GM12878 (cell line): Measurements from ENCODE around the gene SLC6A16. TPM values are rescaled to one million over a fixed set of nuclear protein-coding genes. Genes with fewer than 3 reads are reported as not detected.
A peak's percentile ranks its signal among the peaks of the same experiment; 100 is the strongest.

Experiments
- ATAC-seq: fragments of 200-7000 bp; cut with Tn5 transposase; 3 replicates; pipeline ENCODE4 v1.9.1; 2020; ENCODE audit warnings: mild to moderate bottlenecking, moderate library complexity
- Bru-seq: library from RNA; stranded (reverse); fragments of 400-500 nt; gene quantifications from one replicate; lab custom pipeline; 2021; lab: Mats Ljungman, UMichigan
- BruChase-seq, 2 experiments: library from RNA; stranded (reverse); fragments of 400-500 nt; gene quantifications; one replicate each; lab custom pipeline; 2021; lab: Mats Ljungman, UMichigan
- BruUV-seq: library from RNA; stranded (reverse); fragments of 400-500 nt; replicated peaks from 2 replicates; lab custom pipeline; 2021; lab: Mats Ljungman, UMichigan
- CTCF ChIA-PET: fragments of 300-600 bp; sonication (Branson Sonifier 250); formaldehyde crosslinking; extraction: SDS; loops from one replicate; lab custom pipeline; 2021; ENCODE audit warnings: inconsistent platforms; lab: Yijun Ruan, JAX
- POLR2A ChIA-PET: fragments of 350-600 bp; formaldehyde crosslinking; extraction: SDS; loops from one replicate; lab custom pipeline; 2021; ENCODE audit warnings: inconsistent platforms; lab: Charles Lee
- RAD21 ChIA-PET: fragments of 300-600 bp; sonication (Branson Sonifier 250); formaldehyde crosslinking; loops from one replicate; lab custom pipeline; 2023; ENCODE audit warnings: antibody characterized with exemption; ENCODE audit not compliant: unreplicated experiment; lab: Charles Lee
- SMC1A ChIA-PET: fragments of 300-600 bp; sonication (Branson Sonifier 250); formaldehyde crosslinking; loops from one replicate; lab custom pipeline; 2023; ENCODE audit not compliant: unreplicated experiment, uncharacterized antibody; lab: Charles Lee
- DNase-seq: peaks from one replicate; pipeline ENCODE4 v3.0.0-alpha.2; 2011; ENCODE audit warnings: low read depth, low spot score
- FAIRE-seq: peaks from 3 replicates; lab custom pipeline; 2011; peaks lifted over from hg19 to GRCh38; lab: Jason Lieb, UNC
- H2AFZ ChIP-seq: 2 replicates; pipeline ENCODE4 v1.6.0; 2011; ENCODE audit warnings: low read depth, low read length, control low read depth; ENCODE audit not compliant: control insufficient read depth
- H3K27ac ChIP-seq: 2 replicates; pipeline ENCODE4 v1.5.1; 2011; ENCODE audit warnings: control low read depth; ENCODE audit not compliant: control insufficient read depth, insufficient read depth
- H3K27me3 ChIP-seq, 2 experiments: replicated peaks in 1 of 2; 2 replicates each; pipeline versions ENCODE4 v1.6.0 to v1.6.1; 2011; ENCODE audit warnings: low read length in 1 of 2; ENCODE audit not compliant: control insufficient read depth in 2 of 2, insufficient read depth in 2 of 2
- H3K36me3 ChIP-seq, 2 experiments: 2 replicates each; pipeline ENCODE4 v1.5.1; 2011; ENCODE audit warnings: low read length in 1 of 2; ENCODE audit not compliant: control insufficient read depth in 2 of 2, insufficient read depth in 2 of 2
- H3K4me1 ChIP-seq: 2 replicates; pipeline ENCODE4 v1.6.1; 2011; ENCODE audit warnings: mild to moderate bottlenecking, low read length, moderate library complexity, mixed read lengths; ENCODE audit not compliant: control insufficient read depth, insufficient read depth
- H3K4me2 ChIP-seq: 2 replicates; pipeline ENCODE4 v1.6.0; 2011; ENCODE audit warnings: control low read depth; ENCODE audit not compliant: control insufficient read depth, insufficient read depth
- H3K4me3 ChIP-seq: fragments of 200-600 bp; sonication (generic); 2 replicates; pipeline ENCODE4 v1.5.1; 2016
- H3K79me2 ChIP-seq: 2 replicates; pipeline ENCODE4 v1.6.0; 2011; ENCODE audit warnings: low read length; ENCODE audit not compliant: control insufficient read depth, insufficient read depth
- H3K9ac ChIP-seq: 2 replicates; pipeline ENCODE4 v1.8.0; 2011; ENCODE audit warnings: low read length, control low read depth, mixed read lengths; ENCODE audit not compliant: control insufficient read depth, insufficient read depth
- H3K9me3 ChIP-seq: replicated peaks from 3 replicates; pipeline ENCODE4 v1.5.1; 2011; ENCODE audit warnings: mild to moderate bottlenecking, low read length; ENCODE audit not compliant: control insufficient read depth, insufficient read depth
- H4K20me1 ChIP-seq: 2 replicates; pipeline ENCODE4 v1.6.0; 2011; ENCODE audit not compliant: control insufficient read depth, insufficient read depth
- CHD1 ChIP-seq: IDR thresholded peaks from 2 replicates; pipeline ENCODE4 v1.6.1; 2012; ENCODE audit warnings: low read depth, low read length, improper control_type of control experiment
- HDAC2 ChIP-seq: fragments of 200-600 bp; sonication (generic); IDR thresholded peaks from 2 replicates; pipeline ENCODE4 v1.6.1; 2017
- IRF3 ChIP-seq: fragments of 450-650 bp; IDR thresholded peaks from 2 replicates; pipeline ENCODE4 v1.6.1; 2014; ENCODE audit warnings: mild to moderate bottlenecking
- NR2F1 ChIP-seq: fragments of 450-650 bp; conservative IDR thresholded peaks from 2 replicates; pipeline ENCODE4 v1.6.1; 2017; ENCODE audit warnings: mild to moderate bottlenecking
- PAX5 ChIP-seq: IDR thresholded peaks from 2 replicates; pipeline ENCODE4 v1.6.1; 2011; ENCODE audit warnings: low read depth, low read length, borderline replicate concordance
- POLR2A ChIP-seq: IDR thresholded peaks from 2 replicates; pipeline ENCODE4 v1.6.1; 2011; ENCODE audit warnings: low read depth, mild to moderate bottlenecking, low read length
- RELB ChIP-seq: fragments of 450-650 bp; IDR thresholded peaks from 2 replicates; pipeline ENCODE4 v1.6.1; 2017; ENCODE audit warnings: low read depth, mild to moderate bottlenecking, moderate library complexity
- ZBTB11 ChIP-seq: fragments of 450-650 bp; formaldehyde crosslinking; IDR thresholded peaks from 2 replicates; pipeline ENCODE4 v1.5.0; 2022; ENCODE audit warnings: mild to moderate bottlenecking, missing genetic modification characterization
- ZNF274 ChIP-seq: IDR thresholded peaks from one replicate; pipeline ENCODE4 v1.8.0; 2011; ENCODE audit not compliant: insufficient read length, insufficient read depth
- WGBS: methylation state at CpG from one replicate; pipeline ENCODE4 v1.1.6; 2016; ENCODE audit warnings: low lambda C conversion rate; ENCODE audit not compliant: insufficient replicate concordance, insufficient coverage; ENCODE audit errors: missing lambda C conversion rate; 5-methylcytosine and 5-hydroxymethylcytosine counted together
- in situ Hi-C: fragments of 300-500 bp; cut with MboI; formaldehyde crosslinking; loops from 9 replicates; pipeline ENCODE4 v1.14.3; 2018; ENCODE audit warnings: mixed read lengths
- intact Hi-C: fragments of 100-400 bp; cut with micrococcal nuclease; formaldehyde crosslinking; loops from one replicate; pipeline ENCODE4 v1.14.2; 2022; ENCODE audit not compliant: unreplicated experiment
- long read RNA-seq, 2 experiments: library from polyadenylated mRNA; unstranded; transcript quantifications; one replicate each; pipeline ENCODE4 v2.0.0, GENCODE V29; 2019 to 2020
- polyA minus RNA-seq, 3 experiments: library from RNA; depleted of rRNA, polyadenylated mRNA; stranded (reverse); fragments of >200 nt; gene quantifications; 2 replicates each; pipeline ENCODE4 v1.2.3, GENCODE V29; 2011
- polyA plus RNA-seq, 11 experiments: library from polyadenylated mRNA; depleted of rRNA in 4 of 11; unstranded in 6 of 11; stranded (reverse) in 5 of 11; fragments of >200 nt; fragmentation: Nextera tagmentation in 4 of 11; fragmentation: Illumina TruSeq in 1 of 11; extraction: Ambion mirVana in 4 of 11; extraction: Trizol in 1 of 11; gene quantifications; 1 replicate in 1 of 11; 2 replicates in 10 of 11; pipeline versions ENCODE4 v1.2.1 to v1.2.3, GENCODE V29; 2011 to 2016; ENCODE audit warnings: inconsistent platforms in 2 of 11, missing spikeins in 2 of 11, low read depth in 1 of 11
- total RNA-seq, 4 experiments: library from RNA; depleted of rRNA in 3 of 4; stranded (reverse); fragments of >200 nt in 3 of 4; fragmentation: Illumina TruSeq in 1 of 4; extraction: Trizol in 1 of 4; gene quantifications; 2 replicates each; pipeline versions ENCODE4 v1.2.1 to v1.2.3, GENCODE V29; 2013 to 2021

Gene SLC6A16
- total RNA-seq (2013; cell fraction: nucleolus; rRNA removed), result 3.3 and 6.4 TPM in 2 replicates
- total RNA-seq (2014; rRNA removed), result 0.16 and 0.23 TPM in 2 replicates
- 0.23 and 0.36 TPM in 2 replicates for total RNA-seq (2014; rRNA removed; fragmentation: Illumina TruSeq; extraction: Trizol)
- total RNA-seq (2021), result 1.6 and 1.7 TPM in 2 replicates
- polyA plus RNA-seq (2011; ENCODE audit: low read depth), result 0.24 TPM
- 2.4 and 3.2 TPM in 2 replicates for polyA plus RNA-seq (2011; rRNA removed)
- 1.4 and 1.5 TPM in 2 replicates for polyA plus RNA-seq (2011; cell fraction: cytosol; rRNA removed)
- 1.4 and 3.1 TPM in 2 replicates for polyA plus RNA-seq (2011; cell fraction: nucleus; rRNA removed)
- 0.87 and 1.3 TPM in 2 replicates for polyA plus RNA-seq (2012)
- polyA plus RNA-seq (2014; fragmentation: Illumina TruSeq; extraction: Trizol), result 0.48 and 0.63 TPM in 2 replicates
- under 1 TPM; 0.51 to 0.98 TPM for polyA plus RNA-seq (2014; fragmentation: Nextera tagmentation; extraction: Ambion mirVana)
- polyA plus RNA-seq (2014; rRNA removed), result 0.88 and 1.3 TPM in 2 replicates
- under 1 TPM; 0.37 to 0.57 TPM for polyA plus RNA-seq (2016; fragmentation: Nextera tagmentation; extraction: Ambion mirVana)
- polyA minus RNA-seq (2011; rRNA and poly(A)+ RNA removed), result 1.3 and 2.0 TPM in 2 replicates
- 0.53 and 1.1 TPM in 2 replicates for polyA minus RNA-seq (2011; cell fraction: cytosol; rRNA and poly(A)+ RNA removed)
- polyA minus RNA-seq (2011; cell fraction: nucleus; rRNA and poly(A)+ RNA removed), result 0.36 and 0.96 TPM in 2 replicates
- Bru-seq, nascent RNA, result percentile 64 among the genes with signal in this experiment
- BruChase-seq, experiment 1, labeled RNA remaining after a 6-hour chase, result percentile 66 among the genes with signal in this experiment
- BruChase-seq, experiment 2, labeled RNA remaining after a 2-hour chase, result percentile 61 among the genes with signal in this experiment
- long read RNA-seq, experiment 1, result 0 reads
- long read RNA-seq, experiment 2, result 0 reads

- Histone ChIP-seq H3K79me2 (no peaks in the 10 kb centered on the region), H4K20me1 (no peaks in the 10 kb centered on the region), H3K4me1 (peaks cover 37% of the 10 kb centered on the region), H3K4me3 (no peak within 1 kb of the TSS; the same call in 1 of the 2 replicates), H3K9me3 (peaks cover 3% of the 10 kb centered on the region; the same call in 2 of the 3 replicates), H3K4me2 (peak within 1 kb of the TSS; percentile 72), H3K36me3 (no peaks in the 10 kb centered on the region), H2AFZ (no peak within 1 kb of the TSS; the same call in 1 of the 2 replicates), H3K9ac (no peak within 1 kb of the TSS), H3K27me3 (no peaks in the 10 kb centered on the region), H3K27ac (peak within 1 kb of the TSS; percentile 87)
- ChIA-PET RAD21 (interaction anchor here (0.6 to 1.4 kb wide), 5 partner anchors 10 to 64 kb away, joined by 3 to 10 read pairs (median 4); partner anchors contain the start of gene CD37), SMC1A (interaction anchor here (0.6 to 1.8 kb wide), 5 partner anchors 10 to 23 kb away, joined by 3 to 11 read pairs (median 6); partner anchors contain the start of gene CD37), POLR2A (interaction anchor here (0.5 to 2.7 kb wide), 6 partner anchors 11 to 746 kb away, joined by 3 to 24 read pairs (median 5); partner anchors contain the start of genes CD37, GYS1 and RUVBL2), CTCF (interaction anchor here (0.9 to 1.8 kb wide), 6 partner anchors 13 to 117 kb away, joined by 3 to 12 read pairs (median 4); no protein-coding TSS in a partner anchor)
- intact Hi-C loops, result no loop called here
- BruUV-seq, result no TSS peak
- 94% methylated on average over 36 of the region's 38 CpGs for WGBS
- in situ Hi-C loops, result no loop called here
- FAIRE-seq (no peak), DNase-seq (no peak), ATAC-seq (no peak)
- TF ChIP-seq HDAC2 (no peak), IRF3 (no peak), POLR2A (no peak), ZBTB11 (no peak), CHD1 (no peak), ZNF274 (no peak), RELB (no peak), NR2F1 (no peak), PAX5 (no peak)
Measured at GRCh38 chr19:49324801-49325576, at the start of gene SLC6A16. Gene SLC6A16 (minus strand): TSS chr19:49325191. CDS start chr19:49311347, 13,844 bp downstream.
